Measurements from ENCODE around the gene B3GLCT. TPM values are rescaled to one million over a fixed set of nuclear protein-coding genes. Genes with fewer than 3 reads are reported as not detected.

B3GLCT gene
- total and polyA plus RNA-seq, 4 donors: 0.88 to 8.3 (median 4.9) TPM

GRCh38 chr13:31374682-31375081, 174.9 kb downstream of the B3GLCT start:
- no peak for ATAC-seq (ENCODE audit: low FRiP score)
- intact Hi-C loops (cut with DNase I): no loop called here
- no peak overlapping the region for H3K4me3 ChIP-seq (ENCODE audit: low read length in 2 of 2)
- no peak for DNase-seq
- H3K27ac ChIP-seq (ENCODE audit: low read depth in 1 of 2, low read length in 2 of 2): no peak overlapping the region
- no peaks in the 10 kb centered on the region for H3K9me3 ChIP-seq (ENCODE audit: control insufficient read depth, low read length)
- no peaks in the 10 kb centered on the region for H3K4me1 ChIP-seq (ENCODE audit: control insufficient read depth in 1 of 2, insufficient read depth in 2 of 2, low read length in 2 of 2)
- WGBS, 2 donors: 24 to 25% methylated on average over 3 of the region's 3 CpGs
- H3K36me3 ChIP-seq (ENCODE audit: control insufficient read depth in 1 of 2, insufficient read depth in 2 of 2, low read length in 1 of 2): no peaks in the 10 kb centered on the region
- no peaks in the 10 kb centered on the region for H3K27me3 ChIP-seq (ENCODE audit: control insufficient read depth in 1 of 2, insufficient read depth in 2 of 2, low read length in 1 of 2)

GRCh38 chr13:31377946-31378345, 178.2 kb downstream of the B3GLCT start:
- intact Hi-C loops (cut with DNase I): no loop called here
- no peaks in the 10 kb centered on the region for H3K9me3 ChIP-seq (ENCODE audit: control insufficient read depth, low read length)
- whole genome bisulfite sequencing, 2 donors: 27 to 29% methylated on average over 2 of the region's 2 CpGs
- no peaks in the 10 kb centered on the region for H3K27me3 ChIP-seq (ENCODE audit: control insufficient read depth in 1 of 2, insufficient read depth in 2 of 2, low read length in 1 of 2)
- H3K4me3 ChIP-seq (ENCODE audit: low read length in 2 of 2): no peak overlapping the region
- ATAC-seq (ENCODE audit: low FRiP score): no peak
- H3K4me1 ChIP-seq (ENCODE audit: control insufficient read depth in 1 of 2, insufficient read depth in 2 of 2, low read length in 2 of 2): no peaks in the 10 kb centered on the region
- no peak overlapping the region for H3K27ac ChIP-seq (ENCODE audit: low read depth in 1 of 2, low read length in 2 of 2)
- H3K36me3 ChIP-seq (ENCODE audit: control insufficient read depth in 1 of 2, insufficient read depth in 2 of 2, low read length in 1 of 2): no peaks in the 10 kb centered on the region
- DNase-seq: no peak

GRCh38 chr13:31380715-31381114, 180.9 kb downstream of the B3GLCT start:
- DNase-seq: no peak
- no peak overlapping the region for H3K4me3 ChIP-seq (ENCODE audit: low read length in 2 of 2)
- ATAC-seq (ENCODE audit: low FRiP score): no peak
- H3K36me3 ChIP-seq (ENCODE audit: control insufficient read depth in 1 of 2, insufficient read depth in 2 of 2, low read length in 1 of 2): no peaks in the 10 kb centered on the region
- H3K27me3 ChIP-seq (ENCODE audit: control insufficient read depth in 1 of 2, insufficient read depth in 2 of 2, low read length in 1 of 2): no peaks in the 10 kb centered on the region
- H3K9me3 ChIP-seq (ENCODE audit: control insufficient read depth, low read length): no peaks in the 10 kb centered on the region
- WGBS, 2 donors: 42 to 46% methylated on average over 4 of the region's 4 CpGs
- H3K4me1 ChIP-seq (ENCODE audit: control insufficient read depth in 1 of 2, insufficient read depth in 2 of 2, low read length in 2 of 2): no peaks in the 10 kb centered on the region
- intact Hi-C loops (cut with DNase I): no loop called here
- H3K27ac ChIP-seq (ENCODE audit: low read depth in 1 of 2, low read length in 2 of 2): no peak overlapping the region

Other genes with a start within 250 kb of the B3GLCT start
- 10 to 100 TPM; 50.6 to 81.1 TPM for gene HSPH1, start 38.1 kb upstream of the B3GLCT start, total RNA-seq
- gene HSPH1, start 38.1 kb upstream of the B3GLCT start, polyA plus RNA-seq: 10 to 100 TPM; 20.6 to 30.1 TPM

Measured in aorta (tissue), 5 donors.